Stomach (tissue), 4 donors: ENCODE measurements around the gene CD84.
"Not testable (repeated sequence)": the region's sequence is repeated elsewhere in the genome, so short reads cannot be mapped to it uniquely, and the experiment has no call there.

Experiments
- CTCF ChIP-seq, 7 experiments: fragments of 450-650 bp in 4 of 7; fragments of 200-600 bp in 3 of 7; sonication (generic) in 3 of 7; IDR thresholded peaks; one replicate each; pipeline ENCODE4 v1.5.1; 2016 to 2019; ENCODE audit warnings: antibody characterized with exemption in 7 of 7, control low read depth in 2 of 7, mild to moderate bottlenecking in 1 of 7
- EP300 ChIP-seq: sonication (generic); formaldehyde crosslinking; IDR thresholded peaks from one replicate; pipeline ENCODE4 v1.6.1; 2017; ENCODE audit warnings: antibody characterized with exemption

DNA sequence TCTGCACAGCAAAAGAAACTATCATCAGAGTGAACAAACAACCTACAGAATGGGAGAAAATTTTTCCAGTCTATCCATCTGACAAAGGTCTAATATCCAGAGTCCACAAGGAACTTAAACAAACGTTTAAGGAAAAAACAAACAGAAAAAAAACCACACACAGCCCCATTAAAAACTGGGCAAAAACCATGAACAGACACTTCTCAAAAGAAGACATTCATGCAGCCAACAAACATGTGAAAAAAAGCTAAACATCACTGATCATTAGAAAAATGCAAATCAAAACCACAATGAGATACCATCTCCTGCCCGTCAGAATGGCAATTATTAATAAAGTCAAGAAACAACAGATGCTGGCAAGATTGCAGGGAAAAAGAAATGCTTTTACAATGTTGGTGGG, 16.6 kb downstream of the CD84 start:
- TF ChIP-seq CTCF (IDR thresholded peaks at IDR 0.05); EP300: not testable (repeated sequence)
